Spleen (tissue), 11 donors: Measurements from ENCODE around the gene DLG5. TPM values are rescaled to one million over a fixed set of nuclear protein-coding genes. Genes with fewer than 3 reads are reported as not detected.

Experiments used
- DNase-seq: peaks from one replicate; pipeline ENCODE4 v3.0.0-alpha.2; 2020
- H3K27ac ChIP-seq, 8 donors: fragments of 200-600 bp; sonication (generic) in 7 of 8; 1 replicate in 4 of 8; 2 replicates in 4 of 8; pipeline versions ENCODE4 v1.5.0 to v1.8.0; 2016 to 2021; ENCODE audit warnings: inconsistent platforms in 4 of 8, mild to moderate bottlenecking in 4 of 8, moderate library complexity in 1 of 8
- H3K27me3 ChIP-seq, 7 donors: fragments of 200-600 bp; sonication (generic) in 6 of 7; replicated peaks in 1 of 7; 1 replicate in 4 of 7; 2 replicates in 3 of 7; pipeline versions ENCODE4 v1.5.0 to v1.8.0; 2016 to 2021; ENCODE audit warnings: inconsistent platforms in 3 of 7, mild to moderate bottlenecking in 1 of 7
- H3K36me3 ChIP-seq, 6 donors: fragments of 200-600 bp; sonication (generic) in 5 of 6; 1 replicate in 4 of 6; 2 replicates in 2 of 6; pipeline versions ENCODE4 v1.5.0 to v1.8.0; 2016 to 2021; ENCODE audit warnings: inconsistent platforms in 2 of 6
- H3K4me1 ChIP-seq, 6 donors: fragments of 200-600 bp; sonication (generic) in 5 of 6; 1 replicate in 3 of 6; 2 replicates in 3 of 6; pipeline versions ENCODE4 v1.5.0 to v1.8.0; 2016 to 2021; ENCODE audit warnings: inconsistent platforms in 3 of 6
- H3K4me3 ChIP-seq, 8 donors: fragments of 200-600 bp; sonication (generic) in 7 of 8; 1 replicate in 4 of 8; 2 replicates in 4 of 8; pipeline versions ENCODE4 v1.5.0 to v1.8.0; 2016 to 2021; ENCODE audit warnings: inconsistent platforms in 4 of 8, mild to moderate bottlenecking in 4 of 8, moderate library complexity in 2 of 8
- H3K9me3 ChIP-seq, 8 donors: fragments of 200-600 bp; sonication (generic) in 7 of 8; 1 replicate in 4 of 8; 2 replicates in 4 of 8; pipeline versions ENCODE4 v1.5.0 to v1.8.0; 2016 to 2021; ENCODE audit warnings: inconsistent platforms in 4 of 8
- CTCF ChIP-seq, 11 experiments: fragments of 200-600 bp in 7 of 11; fragments of 450-650 bp in 4 of 11; sonication (generic) in 4 of 11; IDR thresholded peaks in 8 of 11; conservative IDR thresholded peaks in 3 of 11; 1 replicate in 7 of 11; 2 replicates in 4 of 11; pipeline versions ENCODE4 v1.4.0 to v1.8.0; 2016 to 2021; ENCODE audit warnings: antibody characterized with exemption in 11 of 11, inconsistent platforms in 4 of 11, mild to moderate bottlenecking in 1 of 11
- POLR2A ChIP-seq, 3 donors: fragments of 450-650 bp; IDR thresholded peaks; one replicate each; pipeline ENCODE4 v1.5.1; 2017; ENCODE audit warnings: antibody characterized with exemption in 3 of 3, mild to moderate bottlenecking in 1 of 3
- POLR2AphosphoS5 ChIP-seq, 3 donors: sonication (generic); formaldehyde crosslinking; IDR thresholded peaks; one replicate each; pipeline ENCODE4 v1.5.1; 2017; ENCODE audit warnings: antibody characterized with exemption in 3 of 3
- WGBS, 5 donors: extraction: QIAGEN DNeasy Blood & Tissue Kit in 3 of 5; methylation state at CpG; one replicate each; pipeline versions ENCODE4 v1.1.5 to v1.1.7; 2013 to 2018; 5-methylcytosine and 5-hydroxymethylcytosine counted together
- intact Hi-C: fragments of 100-400 bp; cut with DNase I; formaldehyde crosslinking; loops from one replicate; pipeline ENCODE4 v1.15.0; 2023; ENCODE audit warnings: low total_unique reads
- polyA plus RNA-seq, 3 donors: library from polyadenylated mRNA; stranded (reverse); fragments of 200-250 nt; gene quantifications; one replicate each; pipeline ENCODE4 v1.2.1, GENCODE V29; 2013
- total RNA-seq, 7 donors: library from RNA; depleted of rRNA in 3 of 7; stranded (reverse); fragments of >200 nt in 3 of 7; fragmentation: NEBNext Ultra II Directional in 4 of 7; extraction: Animal tissue kit (Norgen Biotek cat#: 25700) in 4 of 7; gene quantifications; one replicate each; pipeline versions ENCODE4 v1.1.0 to v1.2.1, GENCODE V29; 2016 to 2021
- donor health status: healthy with polysubstance abuse.
- donor health status: DM: no; HTN: no; CAD: no; lungs with moderate emphysema.
- donor health status: DM: no; HTN: no; CAD: no.
- donor health status: Bipolar disorder and iron deficiency.
- donor health status: healthy.
- donor health status: DM: no; HTN: no; CAD: no.
- donor health status: DM: yes; HTN: yes; CAD: no.

The DLG5 gene
- total and polyA plus RNA-seq, 10 donors: 2.0 to 14.4 (median 8.8) TPM

- TF ChIP-seq POLR2A (IDR thresholded peaks at IDR 0.05): no peak
- TF ChIP-seq POLR2AphosphoS5 (IDR thresholded peaks at IDR 0.05): no peak
- TF ChIP-seq CTCF (IDR thresholded peaks at IDR 0.05 in 8 of 11, conservative IDR thresholded peaks at IDR 0.05 in 3 of 11): no peak
- DNase-seq: no peak
- H3K4me1 ChIP-seq: peaks cover 0 to 13% (median 8%) of the 10 kb centered on the region in 6 donors
- H3K27me3 ChIP-seq: no peaks in the 10 kb centered on the region
- intact Hi-C loops: no loop called here
- H3K36me3 ChIP-seq: no peaks in the 10 kb centered on the region
- H3K4me3 ChIP-seq: no peak overlapping the region
- H3K27ac ChIP-seq: no peak overlapping the region
- H3K9me3 ChIP-seq: no peaks in the 10 kb centered on the region
- 85 to 92% (median 86%) methylated on average over 8 of the region's 8 CpGs for WGBS, 5 donors
Observed at GRCh38 chr10:77892021-77892739, 34.4 kb downstream of the DLG5 start.

- H3K27me3 ChIP-seq: no peaks in the 10 kb centered on the region
- DNase-seq: no peak
- H3K4me1 ChIP-seq: peaks cover 0 to 19% (median 10%) of the 10 kb centered on the region in 6 donors
- TF ChIP-seq POLR2AphosphoS5 (IDR thresholded peaks at IDR 0.05) (no peak), CTCF (IDR thresholded peaks at IDR 0.05 in 8 of 11, conservative IDR thresholded peaks at IDR 0.05 in 3 of 11) (no peak), POLR2A (IDR thresholded peaks at IDR 0.05) (no peak)
- no peak overlapping the region for H3K27ac ChIP-seq
- intact Hi-C loops: no loop called here
- no peaks in the 10 kb centered on the region for H3K9me3 ChIP-seq
- no peaks in the 10 kb centered on the region for H3K36me3 ChIP-seq
- no peak overlapping the region for H3K4me3 ChIP-seq
- 76 to 93% (median 80%) methylated on average over 7 of the region's 7 CpGs for WGBS, 5 donors
Observed at GRCh38 chr10:77890097-77890496, 36.5 kb downstream of the DLG5 start.

GRCh38 chr10:77889277-77889903, 37.2 kb downstream of the DLG5 start:
- H3K9me3 ChIP-seq: no peaks in the 10 kb centered on the region
- H3K4me3 ChIP-seq: no peak overlapping the region
- TF ChIP-seq POLR2A (IDR thresholded peaks at IDR 0.05) (no peak), CTCF (IDR thresholded peaks at IDR 0.05 in 8 of 11, conservative IDR thresholded peaks at IDR 0.05 in 3 of 11) (no peak), POLR2AphosphoS5 (IDR thresholded peaks at IDR 0.05) (no peak)
- H3K27ac ChIP-seq: no peak overlapping the region
- peaks cover 0 to 19% (median 10%) of the 10 kb centered on the region in 6 donors for H3K4me1 ChIP-seq
- no peak for DNase-seq
- no peaks in the 10 kb centered on the region for H3K36me3 ChIP-seq
- intact Hi-C loops: no loop called here
- whole genome bisulfite sequencing, 5 donors: 85 to 92% (median 91%) methylated on average over 8 of the region's 8 CpGs
- H3K27me3 ChIP-seq: no peaks in the 10 kb centered on the region

- intact Hi-C loops: no loop called here
- Histone ChIP-seq H3K9me3 (no peaks in the 10 kb centered on the region), H3K4me1 (peaks cover 0 to 19% (median 10%) of the 10 kb centered on the region in 6 donors), H3K36me3 (no peaks in the 10 kb centered on the region), H3K4me3 (peak overlapping the region in 2 of 8 donors; percentile 16 to 27), H3K27ac (peak overlapping the region in 5 of 8 donors; percentile 10 to 45 (median 14)), H3K27me3 (no peaks in the 10 kb centered on the region)
- 62 to 78% (median 74%) methylated on average over 7 of the region's 7 CpGs for WGBS, 5 donors
- DNase-seq: no peak
- TF ChIP-seq POLR2AphosphoS5 (IDR thresholded peaks at IDR 0.05): no peak
- no peak for TF ChIP-seq POLR2A (IDR thresholded peaks at IDR 0.05)
- TF ChIP-seq CTCF (IDR thresholded peaks at IDR 0.05 in 8 of 11, conservative IDR thresholded peaks at IDR 0.05 in 3 of 11): no peak
Observed at GRCh38 chr10:77888356-77888703, 38.2 kb downstream of the DLG5 start.
